OCI-LY3 (cell line): Measurements from ENCODE around the gene KRT6B.

Experiments used
- CTCF ChIP-seq: fragments of 200-600, 300-600 bp; sonication (generic); IDR thresholded peaks from 2 replicates; pipeline ENCODE4 v1.5.1; 2014; ENCODE audit warnings: antibody characterized with exemption, low read length, low read depth
- EZH2phosphoT487 ChIP-seq: fragments of 200-600 bp; shearing (Covaris generic); IDR thresholded peaks from 2 replicates; pipeline ENCODE4 v1.6.1; 2018; ENCODE audit warnings: antibody characterized with exemption, mixed run types, low read depth

- TF ChIP-seq CTCF (no peak), EZH2phosphoT487 (no peak)
Observed at GRCh38 chr12:52435659-52435999, 16.3 kb downstream of the KRT6B start.
